GM12872 (cell line): ENCODE results near the gene SOX2.

Experiments
- TF ChIP-seq, protein P1 (sequence below): IDR thresholded peaks from 3 replicates; pipeline ENCODE4 v1.5.1; 2011; ENCODE audit warnings: low read depth, mild to moderate bottlenecking, low read length, moderate library complexity; ENCODE audit not compliant: insufficient read depth

Gene SOX2

DNA sequence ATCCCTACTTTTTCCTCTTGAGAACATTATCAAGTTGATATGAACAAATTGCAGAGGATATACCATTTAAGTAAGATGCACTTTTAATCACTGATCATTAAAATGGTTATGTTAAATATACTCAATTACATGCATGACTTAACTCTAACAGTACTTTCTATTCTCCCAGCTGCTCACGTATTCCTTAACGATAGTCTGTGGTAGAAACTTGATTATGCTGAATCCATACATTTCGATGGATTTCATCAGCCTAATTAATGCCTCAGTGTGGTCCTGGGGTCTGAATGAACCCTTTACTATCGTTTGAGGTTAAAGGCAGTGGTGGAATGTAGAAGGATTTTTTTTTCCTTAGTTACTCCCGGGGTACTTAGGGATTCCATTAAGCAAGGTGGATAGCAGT is 18.6 kb downstream of the SOX2 start:
- TF ChIP-seq, protein P1, sequence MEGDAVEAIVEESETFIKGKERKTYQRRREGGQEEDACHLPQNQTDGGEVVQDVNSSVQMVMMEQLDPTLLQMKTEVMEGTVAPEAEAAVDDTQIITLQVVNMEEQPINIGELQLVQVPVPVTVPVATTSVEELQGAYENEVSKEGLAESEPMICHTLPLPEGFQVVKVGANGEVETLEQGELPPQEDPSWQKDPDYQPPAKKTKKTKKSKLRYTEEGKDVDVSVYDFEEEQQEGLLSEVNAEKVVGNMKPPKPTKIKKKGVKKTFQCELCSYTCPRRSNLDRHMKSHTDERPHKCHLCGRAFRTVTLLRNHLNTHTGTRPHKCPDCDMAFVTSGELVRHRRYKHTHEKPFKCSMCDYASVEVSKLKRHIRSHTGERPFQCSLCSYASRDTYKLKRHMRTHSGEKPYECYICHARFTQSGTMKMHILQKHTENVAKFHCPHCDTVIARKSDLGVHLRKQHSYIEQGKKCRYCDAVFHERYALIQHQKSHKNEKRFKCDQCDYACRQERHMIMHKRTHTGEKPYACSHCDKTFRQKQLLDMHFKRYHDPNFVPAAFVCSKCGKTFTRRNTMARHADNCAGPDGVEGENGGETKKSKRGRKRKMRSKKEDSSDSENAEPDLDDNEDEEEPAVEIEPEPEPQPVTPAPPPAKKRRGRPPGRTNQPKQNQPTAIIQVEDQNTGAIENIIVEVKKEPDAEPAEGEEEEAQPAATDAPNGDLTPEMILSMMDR: no peak

DNA sequence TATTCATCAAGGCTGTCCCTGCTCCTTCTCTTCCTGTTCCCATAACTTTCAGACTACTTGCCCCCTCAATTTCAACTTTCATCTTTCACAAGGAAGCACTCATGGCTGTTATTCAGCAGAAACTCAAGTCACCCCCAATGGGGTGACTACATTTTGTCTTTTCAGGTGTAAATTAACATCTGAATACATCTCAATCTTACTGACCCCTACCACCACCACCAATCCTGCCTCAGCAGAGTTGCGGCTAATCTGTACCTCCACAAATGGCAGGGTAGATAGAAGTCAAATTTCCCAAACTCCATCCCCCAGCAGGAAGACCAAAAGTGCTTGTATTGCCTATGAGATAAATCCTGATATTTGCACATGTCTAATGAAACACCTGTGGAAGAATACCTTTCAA is 19.2 kb downstream of the SOX2 start:
- TF ChIP-seq, protein P1: no peak

DNA sequence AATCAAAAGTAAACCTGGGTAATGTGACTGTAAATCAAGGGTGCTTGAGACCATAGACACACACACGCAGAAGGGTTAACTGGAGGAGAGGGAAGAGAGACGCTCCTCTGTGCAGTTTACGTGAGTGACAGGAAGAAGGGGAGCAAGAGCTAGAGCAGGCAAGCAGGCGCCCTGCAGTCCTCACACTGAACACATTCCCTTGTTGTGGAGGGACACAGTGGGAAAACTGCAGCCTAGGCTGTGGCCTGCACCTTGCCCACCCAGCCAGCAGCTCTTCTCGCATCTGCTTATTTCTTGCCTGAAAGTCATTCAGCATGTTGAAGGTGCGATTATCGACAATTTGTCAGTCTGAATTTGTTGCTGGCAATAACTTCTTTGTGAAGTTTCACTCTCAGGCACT is 24.2 kb downstream of the SOX2 start:
- TF ChIP-seq, protein P1: no peak

DNA sequence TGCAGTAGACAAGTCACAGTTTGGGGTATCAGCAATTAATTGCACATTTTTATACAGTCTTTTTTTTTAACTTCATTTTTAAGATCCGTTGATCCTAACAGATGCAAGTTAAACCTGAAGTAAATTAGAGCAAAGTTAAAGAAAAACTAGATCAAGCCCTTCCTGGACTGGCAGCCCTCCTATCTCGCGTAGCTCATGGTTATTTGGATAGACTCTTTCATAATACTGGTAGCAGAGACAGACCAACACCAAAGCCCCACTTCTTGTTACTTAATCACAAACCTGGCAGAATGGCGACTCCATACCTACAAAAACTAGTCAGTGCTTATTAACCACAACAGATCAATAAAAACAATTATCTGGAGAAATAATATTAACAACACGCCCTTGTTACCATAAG is 26.8 kb downstream of the SOX2 start:
- TF ChIP-seq, protein P1: no peak

DNA sequence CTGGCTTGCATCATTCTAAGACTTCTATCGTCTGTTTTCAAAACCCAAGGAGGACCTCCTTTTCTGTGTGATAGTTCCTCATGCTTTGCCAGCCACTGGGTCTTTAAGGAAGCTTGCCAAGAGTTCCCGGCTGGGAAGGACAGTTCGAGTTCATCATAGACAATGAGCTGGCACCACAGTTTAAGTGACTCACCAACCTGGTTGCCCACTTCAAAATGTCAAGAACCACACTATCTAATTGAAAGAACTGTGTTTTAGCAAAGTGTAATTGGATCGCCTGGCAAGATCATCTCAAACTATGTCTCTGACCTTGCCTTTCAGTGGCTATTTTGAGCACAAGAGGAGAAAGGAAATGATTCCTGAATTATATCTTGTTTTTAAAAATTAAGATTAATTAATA is 27.9 kb downstream of the SOX2 start:
- TF ChIP-seq, protein P1: no peak

DNA sequence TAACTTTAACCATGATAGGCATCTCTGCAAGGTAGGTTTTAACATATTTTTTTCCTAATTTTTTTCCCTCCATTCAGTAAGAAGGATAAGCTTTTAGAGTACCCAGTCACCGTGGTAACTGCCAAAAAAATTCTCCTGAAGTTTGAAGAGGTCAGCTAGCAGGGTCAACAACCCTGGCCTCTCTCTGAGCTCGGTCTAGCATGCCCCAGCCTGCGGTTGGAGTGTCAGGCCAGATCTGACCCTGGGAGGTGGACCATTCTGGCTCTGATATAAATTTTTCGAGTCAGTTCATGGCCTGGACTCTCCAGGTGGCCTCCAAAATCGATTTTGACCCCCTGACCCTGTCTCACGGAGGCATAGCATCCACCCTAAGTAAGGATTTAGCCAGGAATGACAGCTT is 29.7 kb downstream of the SOX2 start:
- TF ChIP-seq, protein P1: no peak

DNA sequence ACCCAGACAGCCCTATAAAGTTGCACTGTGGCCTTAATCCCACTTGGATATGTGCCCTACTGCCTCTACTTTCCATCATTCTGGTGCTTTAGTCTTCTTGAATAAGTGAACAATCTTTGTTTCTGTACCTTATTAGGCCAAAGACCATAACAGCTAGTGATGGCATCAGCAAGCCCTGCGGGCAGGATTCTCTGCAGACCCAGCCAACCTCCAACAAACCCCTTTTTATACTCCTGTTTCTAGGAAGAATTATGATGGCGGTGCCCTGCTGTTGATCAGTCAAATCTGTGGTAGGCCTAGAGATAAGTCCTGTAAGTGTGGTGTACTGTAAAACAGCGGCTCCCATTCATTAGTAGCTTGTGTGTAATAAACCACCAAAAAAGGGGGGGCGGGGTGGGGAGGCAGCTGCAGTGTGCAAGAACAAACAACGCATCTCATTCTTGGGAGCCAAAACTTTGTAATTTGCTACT is 40.5 kb downstream of the SOX2 start:
- TF ChIP-seq, protein P1: no peak

DNA sequence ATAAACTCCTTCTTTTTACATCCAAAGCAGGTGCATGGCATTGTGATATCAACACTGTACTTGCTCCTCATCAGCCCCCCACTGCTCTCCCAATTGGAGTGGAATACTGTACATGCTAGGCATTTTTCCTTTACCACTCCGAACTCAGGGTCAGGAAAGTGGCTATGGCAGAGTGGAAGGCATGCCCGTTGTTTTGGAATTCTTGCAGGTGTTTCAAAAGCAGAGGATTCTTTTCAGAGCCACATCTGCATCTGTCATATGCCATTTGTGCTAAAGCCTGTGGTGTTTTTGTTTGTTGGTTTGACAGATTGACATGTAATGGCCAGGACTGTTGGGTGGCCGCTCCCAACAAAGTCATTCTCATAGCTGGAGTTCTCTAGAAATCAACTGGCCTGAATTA is 41.7 kb downstream of the SOX2 start:
- TF ChIP-seq, protein P1: no peak
